Esophagus muscularis mucosa (tissue), 3 donors: ENCODE measurements around the gene RUNX3.

Source experiments
- CTCF ChIP-seq, 3 experiments: fragments of 200-600 bp in 2 of 3; fragments of 450-650 bp in 1 of 3; sonication (generic) in 2 of 3; IDR thresholded peaks; one replicate each; pipeline ENCODE4 v1.5.1; 2017 to 2019; ENCODE audit warnings: antibody characterized with exemption in 3 of 3, mild to moderate bottlenecking in 2 of 3, moderate library complexity in 1 of 3
- POLR2A ChIP-seq: fragments of 450-650 bp; IDR thresholded peaks from one replicate; pipeline ENCODE4 v1.6.1; 2017; ENCODE audit warnings: antibody characterized with exemption, moderate library complexity, mild to moderate bottlenecking, low read depth
- POLR2AphosphoS5 ChIP-seq, 2 donors: sonication (generic); formaldehyde crosslinking; IDR thresholded peaks; one replicate each; pipeline ENCODE4 v1.6.1; 2017; ENCODE audit warnings: antibody characterized with exemption in 2 of 2

GRCh38 chr1:24867084-24867870, 62.8 kb downstream of the RUNX3 start:
- TF ChIP-seq CTCF (IDR thresholded peaks at IDR 0.05) (no peak), POLR2A (no peak), POLR2AphosphoS5 (IDR thresholded peaks at IDR 0.05) (no peak)
